Measurements from ENCODE around the gene GRIN1.
"Not testable (repeated sequence)": the region's sequence is repeated elsewhere in the genome, so short reads cannot be mapped to it uniquely, and the experiment has no call there.

GRIN1 gene

GRCh38 chr9:137111788-137112563, 27.0 kb upstream of the GRIN1 start:
- DNase-seq: no peak

DNA sequence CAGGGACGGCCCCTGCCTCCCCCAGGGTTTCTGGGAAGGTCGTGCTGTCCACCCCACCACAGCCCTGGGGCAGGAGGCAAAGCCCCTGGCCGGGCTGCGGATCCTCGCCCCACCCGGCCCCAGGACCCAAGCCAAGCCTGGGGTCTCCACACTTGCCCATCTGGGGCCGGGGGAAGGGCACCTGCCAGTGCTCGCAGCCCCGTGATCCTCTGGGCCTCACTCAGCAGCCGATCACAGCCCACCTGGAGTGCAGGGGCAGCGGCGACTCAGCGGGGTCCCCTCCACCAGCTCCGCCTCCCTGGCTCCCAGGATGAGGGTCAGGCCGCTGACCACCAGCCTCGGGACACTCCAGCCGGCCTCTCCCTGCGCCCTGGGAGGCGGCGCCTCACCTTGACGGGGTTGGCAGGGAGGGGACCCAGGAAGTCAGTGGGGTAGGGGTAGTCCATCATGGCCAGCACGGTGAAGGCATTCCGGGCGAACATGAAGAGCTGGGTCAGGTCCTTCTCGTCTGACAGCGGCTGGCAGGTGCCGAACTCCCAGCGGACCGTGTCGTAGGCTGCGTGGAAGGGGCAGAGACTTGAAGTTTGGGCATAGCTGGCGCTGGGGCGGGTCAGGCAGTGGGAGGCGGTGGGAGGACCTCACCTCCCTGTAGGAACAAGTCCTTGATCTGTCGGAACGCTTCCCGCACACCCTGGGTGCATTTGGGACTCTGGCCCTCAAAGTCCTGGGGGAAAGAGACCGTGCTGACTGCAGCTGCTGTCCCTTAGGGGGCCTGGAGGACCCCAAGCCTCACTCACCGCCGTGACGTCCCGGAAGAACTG, 26.2 kb upstream of the GRIN1 start:
- DNase-seq: no peak

DNA sequence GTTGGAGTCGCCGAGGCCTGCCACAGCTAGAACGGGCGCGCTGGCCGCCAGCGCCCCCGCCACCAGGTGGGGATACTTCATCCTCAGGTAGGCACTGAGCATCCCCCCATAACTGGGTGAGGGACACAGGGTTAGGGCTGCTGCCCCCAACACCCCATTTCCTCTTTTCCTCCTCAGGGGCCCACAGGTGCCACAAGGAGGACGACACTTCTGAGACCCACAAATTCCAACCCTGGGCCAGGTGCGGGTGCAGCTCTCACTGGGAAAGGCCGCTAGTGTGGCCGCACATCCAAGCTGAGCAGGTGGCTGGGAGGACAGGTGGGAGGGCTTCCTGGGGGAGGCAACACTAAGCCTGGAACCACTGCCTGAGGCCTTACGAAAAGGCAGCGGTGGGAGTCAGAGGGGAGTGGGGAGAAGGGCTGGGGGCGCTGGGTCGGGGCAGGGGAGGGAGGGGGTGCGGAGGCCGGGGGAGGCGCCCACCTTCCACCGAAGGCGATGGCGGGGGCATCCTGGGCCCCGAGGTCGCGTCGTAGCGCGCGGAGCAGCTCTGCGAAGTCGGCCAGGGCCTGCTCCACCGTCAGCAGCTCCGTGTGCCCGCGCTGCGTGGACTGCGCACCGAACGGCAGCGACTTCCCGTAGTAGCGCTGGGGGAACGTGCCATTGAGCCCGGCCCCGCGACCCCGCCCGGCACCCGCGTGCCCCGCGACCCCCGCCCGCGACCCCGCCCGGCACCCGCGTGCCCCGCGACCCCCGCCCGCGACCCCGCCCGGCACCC, 25.4 kb upstream of the GRIN1 start:
- DNase-seq: no peak

- no peak for DNase-seq
Observed at GRCh38 chr9:137114220-137114612, 24.7 kb upstream of the GRIN1 start.

- DNase-seq: peak; percentile 82
Observed at GRCh38 chr9:137114613-137115393, 24.2 kb upstream of the GRIN1 start, which contains the start of gene DPP7. TSS of gene DPP7 (minus strand) at chr9:137114733. CDS start at chr9:137114713, 20 bp downstream.

DNA sequence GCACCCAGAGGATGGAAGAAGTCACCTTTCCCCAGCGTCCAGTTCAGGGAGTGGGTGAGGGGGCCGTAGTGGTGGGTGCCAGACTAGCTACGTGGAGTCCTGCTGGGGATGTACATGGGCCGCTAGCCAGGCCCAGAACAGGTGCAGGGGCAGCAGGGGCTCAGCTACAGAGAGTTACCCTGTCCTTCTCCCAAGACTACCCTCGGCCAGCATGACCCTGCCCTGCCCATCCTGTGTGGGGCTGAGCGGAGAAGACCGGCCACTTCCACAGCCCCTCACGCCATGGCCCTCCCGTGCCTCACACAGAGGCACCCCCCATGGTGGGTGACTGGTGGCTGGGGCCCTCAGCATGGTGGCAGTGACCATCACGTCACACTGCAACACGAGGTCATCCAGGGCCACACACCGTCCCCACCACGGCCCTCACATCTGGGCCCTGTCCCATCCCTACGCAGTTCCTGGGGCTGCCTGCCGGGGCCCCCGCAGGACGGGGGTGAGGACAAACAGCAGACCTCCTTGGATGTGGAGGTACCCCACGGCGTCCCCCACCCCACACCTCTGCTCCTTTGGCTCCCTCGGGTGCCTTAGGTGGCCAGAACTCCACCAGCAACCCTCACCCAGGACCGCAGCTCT, 23.4 kb upstream of the GRIN1 start:
- no peak for DNase-seq

- no peak for DNase-seq
Observed at GRCh38 chr9:137116027-137116507, 22.9 kb upstream of the GRIN1 start.

DNA sequence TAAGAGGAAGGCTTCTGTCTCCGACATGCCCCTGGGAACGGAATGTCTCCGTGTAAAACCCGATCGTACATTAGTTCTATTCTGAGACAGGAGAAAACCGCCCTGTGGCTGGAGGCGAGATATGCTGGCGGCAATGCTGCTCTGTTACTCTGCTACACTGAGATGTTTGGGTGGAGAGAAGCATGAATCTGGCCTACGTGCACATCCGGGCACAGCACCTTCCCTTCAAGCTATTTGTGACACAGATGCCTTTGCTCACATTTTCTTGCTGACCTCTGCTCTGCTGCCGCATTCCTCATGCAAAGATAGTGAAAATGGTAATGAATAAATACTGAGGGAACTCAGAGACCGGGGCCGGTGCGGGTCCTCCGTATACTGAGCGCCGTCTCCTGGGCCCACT, 22.2 kb upstream of the GRIN1 start:
- DNase-seq: no peak

- DNase-seq: no peak
Observed at GRCh38 chr9:137117269-137117731, 21.7 kb upstream of the GRIN1 start.

DNA sequence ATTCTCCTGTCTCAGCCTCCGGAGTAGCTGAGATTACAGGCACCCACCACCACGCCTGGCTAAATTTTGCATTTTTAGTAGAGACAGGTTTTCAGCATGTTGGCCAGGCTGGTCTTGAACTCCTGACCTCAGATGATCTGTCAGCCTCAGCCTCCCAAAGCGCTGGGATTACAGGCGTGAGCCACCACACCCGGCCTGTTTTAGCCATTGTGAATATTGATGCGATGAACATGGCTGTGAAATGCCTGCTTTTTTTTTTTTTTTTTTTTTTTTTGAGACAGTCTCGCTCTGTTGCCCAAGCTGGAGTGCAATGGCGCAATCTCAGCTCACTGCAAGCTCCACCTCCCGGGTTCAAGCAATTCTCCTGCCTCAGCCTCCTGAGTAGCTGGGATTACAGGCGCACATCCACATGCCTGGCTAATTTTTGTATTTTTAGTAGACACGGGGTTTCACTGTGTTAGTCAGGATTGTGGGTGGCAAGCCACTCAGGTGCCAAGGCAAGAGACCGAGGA, 20.8 kb upstream of the GRIN1 start:
- DNase-seq: not testable (repeated sequence)

DNA sequence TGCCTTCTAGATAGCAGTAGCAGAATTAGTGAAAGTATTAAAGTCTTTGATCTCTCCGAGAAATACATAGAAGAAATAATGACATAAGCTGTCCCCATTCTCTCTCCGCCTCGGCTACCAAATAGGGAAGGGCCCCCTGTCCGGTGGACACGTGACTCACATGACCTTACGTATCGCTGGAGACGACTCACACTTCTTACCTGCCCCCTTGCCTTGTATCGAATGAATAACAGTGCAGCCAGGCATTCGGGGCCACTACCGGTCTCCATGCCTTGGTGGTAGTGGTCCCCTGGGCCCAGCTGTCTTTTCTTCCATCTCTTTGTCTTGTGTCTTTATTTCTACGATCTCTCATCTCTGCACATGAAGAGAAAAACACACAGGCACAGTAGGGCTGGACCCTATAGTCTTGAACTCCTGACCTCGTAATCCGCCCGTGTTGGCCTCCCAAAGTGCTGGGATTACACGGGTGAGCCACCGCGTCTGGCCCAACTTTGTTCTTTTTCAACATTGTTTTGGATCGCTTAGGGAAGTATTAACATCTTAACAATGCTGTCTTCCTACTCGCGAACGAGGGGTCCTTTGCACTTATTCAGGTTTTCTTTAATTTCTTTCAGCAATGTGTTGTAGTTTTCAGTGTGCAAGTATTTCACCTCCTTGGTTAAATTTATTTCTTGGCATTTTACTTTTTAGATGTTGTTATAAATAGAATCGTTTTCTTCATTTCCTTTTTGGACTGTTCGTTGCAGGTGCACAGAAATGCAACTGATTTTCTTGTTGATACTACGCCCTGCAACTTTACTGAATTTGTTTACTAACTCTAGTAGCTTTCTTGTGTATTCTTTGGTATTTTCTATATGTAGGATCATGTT, 16.8 kb upstream of the GRIN1 start:
- not testable (repeated sequence) for DNase-seq

- not testable (repeated sequence) for DNase-seq
Observed at GRCh38 chr9:137122796-137123467, 16.0 kb upstream of the GRIN1 start.

DNA sequence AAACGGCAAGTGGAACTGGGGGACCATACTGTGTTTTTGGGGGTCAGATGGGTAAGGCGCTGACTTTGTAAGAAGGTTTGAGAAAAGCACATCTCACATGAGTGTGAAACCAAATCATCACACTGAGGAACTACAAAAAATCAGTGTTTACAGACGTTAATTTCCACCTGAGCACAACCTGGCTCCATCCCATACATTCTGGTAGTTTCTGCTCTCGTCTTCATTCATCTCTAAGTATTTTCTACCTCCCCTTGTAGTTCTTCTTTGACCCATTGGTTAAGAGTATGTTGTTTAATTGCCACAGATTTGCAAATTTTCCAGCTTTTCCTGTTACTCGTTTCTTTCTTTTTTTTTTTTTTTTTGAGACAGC, 15.5 kb upstream of the GRIN1 start:
- no peak for DNase-seq

- DNase-seq: not testable (repeated sequence)
Observed at GRCh38 chr9:137123952-137124462, 14.9 kb upstream of the GRIN1 start.

DNA sequence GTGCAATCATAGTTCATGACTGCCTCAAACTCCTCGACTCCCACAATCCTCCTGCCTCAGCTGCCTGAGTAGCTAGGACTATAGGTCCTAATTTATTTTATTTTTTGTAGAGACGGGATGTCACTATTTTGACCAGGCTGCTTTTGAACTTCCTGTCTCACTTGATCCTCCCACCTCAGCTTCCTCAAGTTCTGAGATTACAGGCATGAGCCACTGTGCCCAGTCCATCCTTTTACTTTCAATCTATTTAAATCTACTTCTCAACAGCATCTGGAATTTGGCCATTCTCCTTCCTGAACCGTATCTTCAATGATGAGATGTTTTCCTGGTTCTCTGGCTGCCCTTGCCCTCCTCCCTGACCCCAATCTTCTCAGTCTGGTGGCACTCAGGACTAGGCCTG, 12.2 kb upstream of the GRIN1 start:
- no peak for DNase-seq

- DNase-seq: no peak
Observed at GRCh38 chr9:137127301-137128157, 11.4 kb upstream of the GRIN1 start.

GRCh38 chr9:137128158-137128861, 10.6 kb upstream of the GRIN1 start:
- DNase-seq: no peak

GRCh38 chr9:137128862-137129455, 10.0 kb upstream of the GRIN1 start:
- no peak for DNase-seq

Data from NCI-H2171 (cell line).